H9 (cell line): ENCODE measurements around the gene C7orf57. TPM values are rescaled to one million over a fixed set of nuclear protein-coding genes. Genes with fewer than 3 reads are reported as not detected.
"Not testable (repeated sequence)": the region's sequence is repeated elsewhere in the genome, so short reads cannot be mapped to it uniquely, and the experiment has no call there.

Experiments
- DNase-seq: peaks from one replicate; pipeline ENCODE4 v3.0.0-alpha.2; 2017
- H2AFZ ChIP-seq: one replicate; pipeline ENCODE4 v1.6.1; 2013; ENCODE audit warnings: mild to moderate bottlenecking, low read length, control low read depth, moderate library complexity
- H2AK5ac ChIP-seq: 2 replicates; pipeline ENCODE4 v1.6.1; 2013; ENCODE audit warnings: low read length, control low read depth, mixed read lengths; ENCODE audit not compliant: insufficient read length
- H2BK120ac ChIP-seq: one replicate; pipeline ENCODE4 v1.6.1; 2013; ENCODE audit warnings: low read depth, mild to moderate bottlenecking, low read length, control low read depth, inconsistent platforms; ENCODE audit not compliant: poor library complexity, severe bottlenecking
- H2BK12ac ChIP-seq: 2 replicates; pipeline ENCODE4 v1.6.1; 2013; ENCODE audit warnings: low read length, control low read depth, mixed read lengths, low read depth; ENCODE audit not compliant: insufficient read length
- H2BK15ac ChIP-seq: 2 replicates; pipeline ENCODE4 v1.6.1; 2013; ENCODE audit warnings: low read depth, low read length, control low read depth
- H2BK20ac ChIP-seq: one replicate; pipeline ENCODE4 v1.6.1; 2013; ENCODE audit warnings: low read depth, mild to moderate bottlenecking, low read length, control low read depth, inconsistent platforms; ENCODE audit not compliant: poor library complexity, severe bottlenecking
- H2BK5ac ChIP-seq: 2 replicates; pipeline ENCODE4 v1.6.1; 2013; ENCODE audit warnings: low read length, control low read depth, mixed read lengths; ENCODE audit not compliant: insufficient read length
- H3K14ac ChIP-seq: 2 replicates; pipeline ENCODE4 v1.6.1; 2013; ENCODE audit warnings: low read length, control low read depth; ENCODE audit not compliant: insufficient read depth
- H3K18ac ChIP-seq: 2 replicates; pipeline ENCODE4 v1.6.1; 2013; ENCODE audit warnings: low read depth, mild to moderate bottlenecking, mixed read lengths, low read length, control low read depth; ENCODE audit not compliant: insufficient read length
- H3K23ac ChIP-seq: 2 replicates; pipeline ENCODE4 v1.6.1; 2013; ENCODE audit warnings: low read length, control low read depth, mixed read lengths, low read depth; ENCODE audit not compliant: insufficient read length
- H3K23me2 ChIP-seq: 2 replicates; pipeline ENCODE4 v1.6.1; 2013; ENCODE audit warnings: low read depth, mild to moderate bottlenecking, mixed read lengths, low read length, control low read depth; ENCODE audit not compliant: insufficient read length, poor library complexity, severe bottlenecking
- H3K27ac ChIP-seq: 2 replicates; pipeline ENCODE4 v1.5.1; 2013; ENCODE audit warnings: low read length, control low read depth, mixed read lengths, low read depth; ENCODE audit not compliant: insufficient read length
- H3K27me3 ChIP-seq: 2 replicates; pipeline ENCODE4 v1.6.1; 2013; ENCODE audit warnings: low read length, control low read depth, inconsistent platforms; ENCODE audit not compliant: insufficient read depth
- H3K4ac ChIP-seq: 2 replicates; pipeline ENCODE4 v1.6.1; 2013; ENCODE audit warnings: low read depth, mild to moderate bottlenecking, control low read depth, inconsistent platforms, low read length, moderate library complexity
- H3K4me1 ChIP-seq: 2 replicates; pipeline ENCODE4 v1.6.1; 2013; ENCODE audit warnings: low read length, control low read depth, inconsistent platforms; ENCODE audit not compliant: insufficient read depth
- H3K4me2 ChIP-seq: 2 replicates; pipeline ENCODE4 v1.6.1; 2013; ENCODE audit warnings: low read length, control low read depth, mixed read lengths; ENCODE audit not compliant: insufficient read length, insufficient read depth
- H3K56ac ChIP-seq: 2 replicates; pipeline ENCODE4 v1.6.1; 2013; ENCODE audit warnings: low read depth, mild to moderate bottlenecking, mixed read lengths, low read length, control low read depth; ENCODE audit not compliant: insufficient read length
- H3K79me1 ChIP-seq: 2 replicates; pipeline ENCODE4 v1.6.1; 2013; ENCODE audit warnings: low read depth, mild to moderate bottlenecking, moderate library complexity, low read length, control low read depth, inconsistent platforms; ENCODE audit not compliant: insufficient read depth, poor library complexity, severe bottlenecking
- H3K79me2 ChIP-seq: 2 replicates; pipeline ENCODE4 v1.6.1; 2013; ENCODE audit warnings: low read length, control low read depth, inconsistent platforms; ENCODE audit not compliant: insufficient read depth
- H3K9ac ChIP-seq: 2 replicates; pipeline ENCODE4 v1.6.1; 2013; ENCODE audit warnings: low read length, control low read depth, mixed read lengths; ENCODE audit not compliant: insufficient read length; ENCODE audit errors: extremely low read depth
- H3K9me3 ChIP-seq: one replicate; pipeline ENCODE4 v1.6.1; 2013; ENCODE audit warnings: low read depth, low read length, inconsistent platforms; ENCODE audit not compliant: control insufficient read depth
- H3T11ph ChIP-seq: one replicate; pipeline ENCODE4 v1.6.1; 2013; ENCODE audit warnings: mild to moderate bottlenecking, low read length, control low read depth, inconsistent platforms
- H4K20me1 ChIP-seq: one replicate; pipeline ENCODE4 v1.6.1; 2013; ENCODE audit not compliant: control insufficient read depth, insufficient read length, insufficient read depth
- H4K5ac ChIP-seq: 2 replicates; pipeline ENCODE4 v1.6.1; 2013; ENCODE audit warnings: low read depth, mild to moderate bottlenecking, mixed read lengths, low read length, control low read depth; ENCODE audit not compliant: insufficient read length
- H4K8ac ChIP-seq: replicated peaks from 2 replicates; pipeline ENCODE4 v1.6.1; 2013; ENCODE audit warnings: low read length, control low read depth, mixed read lengths, low read depth; ENCODE audit not compliant: insufficient read length
- H4K91ac ChIP-seq: 2 replicates; pipeline ENCODE4 v1.6.1; 2013; ENCODE audit warnings: low read depth, mild to moderate bottlenecking, moderate library complexity, mixed read lengths, low read length, control low read depth; ENCODE audit not compliant: insufficient read length
- H3K27ac Mint-ChIP-seq, 3 experiments: 2 replicates in 2 of 3; 3 replicates in 1 of 3; pipeline ENCODE4 v1.8.0; 2020 to 2021; ENCODE audit warnings: mixed read lengths in 3 of 3, mild to moderate bottlenecking in 1 of 3, moderate library complexity in 1 of 3
- H3K27me3 Mint-ChIP-seq: 2 replicates; pipeline ENCODE4 v1.8.0; 2021; ENCODE audit warnings: low read depth, mild to moderate bottlenecking, moderate library complexity, mixed read lengths
- H3K36me3 Mint-ChIP-seq, 3 experiments: 2 replicates in 2 of 3; 3 replicates in 1 of 3; pipeline ENCODE4 v1.8.0; 2020 to 2021; ENCODE audit warnings: low read depth in 3 of 3, mixed read lengths in 3 of 3; ENCODE audit not compliant: insufficient read depth in 1 of 3
- H3K4me1 Mint-ChIP-seq, 2 experiments: 2 replicates each; pipeline ENCODE4 v1.8.0; 2020; ENCODE audit warnings: mixed read lengths in 2 of 2
- H3K4me3 Mint-ChIP-seq, 2 experiments: 2 replicates in 1 of 2; 3 replicates in 1 of 2; pipeline ENCODE4 v1.8.0; 2020 to 2021; ENCODE audit warnings: mild to moderate bottlenecking in 2 of 2, mixed read lengths in 2 of 2, moderate library complexity in 1 of 2
- H3K9me3 Mint-ChIP-seq, 2 experiments: 2 replicates in 1 of 2; 3 replicates in 1 of 2; pipeline ENCODE4 v1.8.0; 2020; ENCODE audit warnings: mild to moderate bottlenecking in 2 of 2, mixed read lengths in 2 of 2, moderate library complexity in 1 of 2
- WGBS: extraction: QIAGEN DNeasy Blood & Tissue Kit; methylation state at CpG from one replicate; pipeline ENCODE4 v1.1.7; 2013; ENCODE audit warnings: missing lambda C conversion rate, low lambda C conversion rate, mixed read lengths; ENCODE audit not compliant: insufficient read length; ENCODE audit errors: extremely low coverage; 5-methylcytosine and 5-hydroxymethylcytosine counted together
- total RNA-seq: library from RNA; stranded (reverse); gene quantifications from 2 replicates; pipeline ENCODE4 v1.2.1, GENCODE V29; 2021
- TF ChIP-seq, protein P1 (sequence below): fragments of 200-600 bp; sonication (generic); conservative IDR thresholded peaks from 3 replicates; pipeline ENCODE4 v1.8.0; 2021; ENCODE audit warnings: antibody characterized with exemption, mild to moderate bottlenecking

The C7orf57 gene
- total RNA-seq, 1 experiment from 2014 or later = not detected

DNA sequence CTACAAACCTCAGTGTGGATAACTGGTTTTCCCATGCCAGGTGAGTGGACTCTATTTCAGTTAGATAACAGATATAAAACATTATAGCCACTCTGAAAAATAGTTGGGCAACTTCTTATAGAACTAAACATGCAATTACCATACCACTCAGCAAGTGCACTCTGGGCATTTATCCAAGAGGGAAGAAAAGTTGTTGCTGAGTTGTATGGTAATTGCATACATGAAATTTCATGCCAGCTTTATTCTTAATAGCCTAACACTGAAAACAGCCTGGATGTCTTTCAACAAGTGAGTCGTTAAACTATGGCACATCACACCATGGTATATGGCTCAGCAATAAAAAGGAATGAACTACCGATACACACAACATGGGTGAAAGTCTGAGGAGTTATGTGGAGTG lies 43.1 kb downstream of the C7orf57 start:
- no peaks in the 10 kb centered on the region for H3K23me2 ChIP-seq
- no peak overlapping the region for H4K5ac ChIP-seq
- no peak overlapping the region for H4K8ac ChIP-seq
- Mint-ChIP-seq H3K9me3 (no peaks in the 10 kb centered on the region; a peak in 2 of 5 replicates), H3K27me3 (no peaks in the 10 kb centered on the region), H3K4me3 (no peak overlapping the region), H3K4me1 (peaks cover 10 to 15% of the 10 kb centered on the region in 2 experiments), H3K36me3 (peaks cover 0 to 13% (median 0%) of the 10 kb centered on the region in 3 experiments; a peak in 2 of 7 replicates), H3K27ac (no peak overlapping the region)
- H3K79me2 ChIP-seq = no peaks in the 10 kb centered on the region
- no peaks in the 10 kb centered on the region for H3K79me1 ChIP-seq
- H4K91ac ChIP-seq = no peak overlapping the region
- H2BK120ac ChIP-seq = no peak overlapping the region
- no peak overlapping the region for H3K4me2 ChIP-seq
- no peak overlapping the region for H2AFZ ChIP-seq
- no peaks in the 10 kb centered on the region for H3K9me3 ChIP-seq
- no peak overlapping the region for H2BK5ac ChIP-seq
- no peak overlapping the region for H3K14ac ChIP-seq
- no peak for DNase-seq
- H2AK5ac ChIP-seq = no peak overlapping the region
- WGBS = no CpG with 5 or more reads among the region's 2 CpGs
- H3T11ph ChIP-seq = no peak overlapping the region
- H3K4ac ChIP-seq = no peak overlapping the region
- H2BK20ac ChIP-seq = no peak overlapping the region
- H3K27me3 ChIP-seq = no peaks in the 10 kb centered on the region
- no peak overlapping the region for H3K56ac ChIP-seq
- H2BK12ac ChIP-seq = no peak overlapping the region
- TF ChIP-seq, protein P1, sequence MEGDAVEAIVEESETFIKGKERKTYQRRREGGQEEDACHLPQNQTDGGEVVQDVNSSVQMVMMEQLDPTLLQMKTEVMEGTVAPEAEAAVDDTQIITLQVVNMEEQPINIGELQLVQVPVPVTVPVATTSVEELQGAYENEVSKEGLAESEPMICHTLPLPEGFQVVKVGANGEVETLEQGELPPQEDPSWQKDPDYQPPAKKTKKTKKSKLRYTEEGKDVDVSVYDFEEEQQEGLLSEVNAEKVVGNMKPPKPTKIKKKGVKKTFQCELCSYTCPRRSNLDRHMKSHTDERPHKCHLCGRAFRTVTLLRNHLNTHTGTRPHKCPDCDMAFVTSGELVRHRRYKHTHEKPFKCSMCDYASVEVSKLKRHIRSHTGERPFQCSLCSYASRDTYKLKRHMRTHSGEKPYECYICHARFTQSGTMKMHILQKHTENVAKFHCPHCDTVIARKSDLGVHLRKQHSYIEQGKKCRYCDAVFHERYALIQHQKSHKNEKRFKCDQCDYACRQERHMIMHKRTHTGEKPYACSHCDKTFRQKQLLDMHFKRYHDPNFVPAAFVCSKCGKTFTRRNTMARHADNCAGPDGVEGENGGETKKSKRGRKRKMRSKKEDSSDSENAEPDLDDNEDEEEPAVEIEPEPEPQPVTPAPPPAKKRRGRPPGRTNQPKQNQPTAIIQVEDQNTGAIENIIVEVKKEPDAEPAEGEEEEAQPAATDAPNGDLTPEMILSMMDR = no peak
- H3K23ac ChIP-seq = no peak overlapping the region
- H2BK15ac ChIP-seq = no peak overlapping the region
- no peak overlapping the region for H3K9ac ChIP-seq
- H3K4me1 ChIP-seq = no peaks in the 10 kb centered on the region; the same call in 1 of the 2 replicates
- no peak overlapping the region for H3K18ac ChIP-seq
- H4K20me1 ChIP-seq = no peaks in the 10 kb centered on the region
- H3K27ac ChIP-seq = no peak overlapping the region

- not testable (repeated sequence) for H3K4ac ChIP-seq, H3K9me3 Mint-ChIP-seq
Measured at GRCh38 chr7:48082378-48082777, 47.0 kb downstream of the C7orf57 start.

More at GRCh38 chr7:48082378-48082777, 47.0 kb downstream of the C7orf57 start:
- H4K5ac ChIP-seq, H3K23me2 ChIP-seq, H3K4me2 ChIP-seq, H2BK12ac ChIP-seq, H3K79me2 ChIP-seq, H3K14ac ChIP-seq, H3K27me3 ChIP-seq, H3T11ph ChIP-seq, DNase-seq, H3K27ac ChIP-seq, H3K27me3 Mint-ChIP-seq, H3K4me1 ChIP-seq, H2AFZ ChIP-seq, H4K91ac ChIP-seq, H3K9me3 ChIP-seq, H2BK20ac ChIP-seq, H3K9ac ChIP-seq, H3K18ac ChIP-seq, H3K79me1 ChIP-seq, H2BK15ac ChIP-seq, H3K27ac Mint-ChIP-seq, H4K20me1 ChIP-seq, H4K8ac ChIP-seq, H2AK5ac ChIP-seq, H2BK120ac ChIP-seq, H3K56ac ChIP-seq, H3K4me3 Mint-ChIP-seq, H3K23ac ChIP-seq, H2BK5ac ChIP-seq: not testable (repeated sequence)
- H3K4me1 Mint-ChIP-seq = peaks cover 37 to 47% of the 10 kb centered on the region in 2 experiments
- peaks cover 0 to 18% (median 0%) of the 10 kb centered on the region in 3 experiments; a peak in 3 of 7 replicates for H3K36me3 Mint-ChIP-seq
